ENCODE results near the gene GLT8D2. TPM values are rescaled to one million over a fixed set of nuclear protein-coding genes. Genes with fewer than 3 reads are reported as not detected.
A peak's percentile ranks its signal among the peaks of the same experiment; 100 is the strongest.

GLT8D2 gene
- total and polyA plus RNA-seq, 2 of the 13 experiments (the other 11 are each of a cell fraction or from before 2014, with no cell fraction given): not detected

DNA sequence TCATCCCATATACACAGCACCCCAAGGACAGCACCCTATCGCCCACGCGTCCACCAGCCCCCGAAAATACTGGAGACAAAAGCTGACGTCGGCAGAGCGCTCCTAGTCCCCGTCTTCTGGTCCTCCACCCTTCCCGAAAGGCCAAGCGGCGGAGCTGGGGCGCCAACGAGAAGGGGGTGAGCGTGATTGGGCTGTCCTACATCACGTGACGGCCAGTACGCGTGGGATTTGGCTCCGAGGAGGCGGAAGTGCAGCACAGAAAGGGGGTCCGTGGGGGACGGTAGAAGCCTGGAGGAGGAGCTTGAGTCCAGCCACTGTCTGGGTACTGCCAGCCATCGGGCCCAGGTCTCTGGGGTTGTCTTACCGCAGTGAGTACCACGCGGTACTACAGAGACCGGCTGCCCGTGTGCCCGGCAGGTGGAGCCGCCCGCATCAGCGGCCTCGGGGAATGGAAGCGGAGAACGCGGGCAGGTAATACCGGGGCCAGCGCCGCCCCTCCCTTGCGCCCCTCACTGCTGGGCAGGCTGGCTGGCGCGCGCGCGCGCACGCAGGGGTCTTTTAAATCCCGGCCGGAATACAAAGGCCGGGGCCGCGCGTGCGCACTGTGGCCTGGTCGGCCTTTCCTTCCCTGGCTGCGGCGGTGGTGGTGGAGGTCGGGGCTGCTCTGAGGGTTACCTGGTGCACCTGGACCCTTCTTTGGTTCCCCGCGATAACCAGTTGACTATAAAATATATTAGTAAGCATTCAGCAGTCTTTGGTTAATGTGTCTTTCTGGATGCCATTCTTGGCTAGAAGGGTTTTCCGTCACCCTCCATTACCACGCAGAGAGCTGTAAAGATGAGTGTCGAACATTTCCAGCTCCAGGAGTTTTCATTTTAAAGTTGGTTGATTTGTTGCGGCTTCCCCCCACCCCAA is 84.1 kb downstream of the GLT8D2 start, which contains the start of gene TDG (continued):
- TF ChIP-seq MAZ (IDR thresholded peaks at IDR 0.05; ENCODE audit: borderline replicate concordance, low read depth, low read length) (peak; percentile 32; the same call in 1 of the 2 replicates), MAZ (CRISPR knock-in tag; IDR thresholded peaks at IDR 0.05; ENCODE audit: low read depth) (peak; percentile 88), SNRNP70 (IDR thresholded peaks at IDR 0.05; ENCODE audit: low read depth, low read length) (no peak), ZNF737 (CRISPR knock-in tag; IDR thresholded peaks at IDR 0.05; ENCODE audit: borderline replicate concordance) (no peak), ETV5 (CRISPR knock-in tag; IDR thresholded peaks at IDR 0.05; ENCODE audit: borderline replicate concordance) (no peak; the same call in 1 of the 2 replicates), ZNF367 (CRISPR knock-in tag; IDR thresholded peaks at IDR 0.05; ENCODE audit: borderline replicate concordance) (0 out of 2 replicates have a peak, but pooled peaks have one; percentile 62), ZNF251 (CRISPR knock-in tag; IDR thresholded peaks at IDR 0.05) (no peak), ZNF274 (CRISPR knock-in tag; IDR thresholded peaks at IDR 0.05) (peak; percentile 92), JARID2 (CRISPR knock-in tag; IDR thresholded peaks at IDR 0.05; ENCODE audit: insufficient replicate concordance) (peak; percentile 42), FOXK2 (IDR thresholded peaks at IDR 0.05) (no peak), ISL2 (CRISPR knock-in tag; IDR thresholded peaks at IDR 0.05) (peak; percentile 74; the same call in 1 of the 2 replicates), ATM (IDR thresholded peaks at IDR 0.05; ENCODE audit: borderline replicate concordance) (no peak), ZNF550 (CRISPR knock-in tag; IDR thresholded peaks at IDR 0.05; ENCODE audit: borderline replicate concordance) (no peak), ZNF263 (CRISPR knock-in tag; IDR thresholded peaks at IDR 0.05) (peak; percentile 89), ZNF564 (CRISPR knock-in tag; IDR thresholded peaks at IDR 0.05) (peak; percentile 67; the same call in 1 of the 2 replicates)
- TF ChIP-seq, protein P1, sequence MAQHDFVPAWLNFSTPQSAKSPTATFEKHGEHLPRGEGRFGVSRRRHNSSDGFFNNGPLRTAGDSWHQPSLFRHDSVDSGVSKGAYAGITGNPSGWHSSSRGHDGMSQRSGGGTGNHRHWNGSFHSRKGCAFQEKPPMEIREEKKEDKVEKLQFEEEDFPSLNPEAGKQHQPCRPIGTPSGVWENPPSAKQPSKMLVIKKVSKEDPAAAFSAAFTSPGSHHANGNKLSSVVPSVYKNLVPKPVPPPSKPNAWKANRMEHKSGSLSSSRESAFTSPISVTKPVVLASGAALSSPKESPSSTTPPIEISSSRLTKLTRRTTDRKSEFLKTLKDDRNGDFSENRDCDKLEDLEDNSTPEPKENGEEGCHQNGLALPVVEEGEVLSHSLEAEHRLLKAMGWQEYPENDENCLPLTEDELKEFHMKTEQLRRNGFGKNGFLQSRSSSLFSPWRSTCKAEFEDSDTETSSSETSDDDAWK (CRISPR knock-in tag; IDR thresholded peaks at IDR 0.05): no peak
- TF ChIP-seq, protein P2, sequence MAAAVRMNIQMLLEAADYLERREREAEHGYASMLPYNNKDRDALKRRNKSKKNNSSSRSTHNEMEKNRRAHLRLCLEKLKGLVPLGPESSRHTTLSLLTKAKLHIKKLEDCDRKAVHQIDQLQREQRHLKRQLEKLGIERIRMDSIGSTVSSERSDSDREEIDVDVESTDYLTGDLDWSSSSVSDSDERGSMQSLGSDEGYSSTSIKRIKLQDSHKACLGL (CRISPR knock-in tag; IDR thresholded peaks at IDR 0.05): peak; percentile 95
- TF ChIP-seq, protein P3, sequence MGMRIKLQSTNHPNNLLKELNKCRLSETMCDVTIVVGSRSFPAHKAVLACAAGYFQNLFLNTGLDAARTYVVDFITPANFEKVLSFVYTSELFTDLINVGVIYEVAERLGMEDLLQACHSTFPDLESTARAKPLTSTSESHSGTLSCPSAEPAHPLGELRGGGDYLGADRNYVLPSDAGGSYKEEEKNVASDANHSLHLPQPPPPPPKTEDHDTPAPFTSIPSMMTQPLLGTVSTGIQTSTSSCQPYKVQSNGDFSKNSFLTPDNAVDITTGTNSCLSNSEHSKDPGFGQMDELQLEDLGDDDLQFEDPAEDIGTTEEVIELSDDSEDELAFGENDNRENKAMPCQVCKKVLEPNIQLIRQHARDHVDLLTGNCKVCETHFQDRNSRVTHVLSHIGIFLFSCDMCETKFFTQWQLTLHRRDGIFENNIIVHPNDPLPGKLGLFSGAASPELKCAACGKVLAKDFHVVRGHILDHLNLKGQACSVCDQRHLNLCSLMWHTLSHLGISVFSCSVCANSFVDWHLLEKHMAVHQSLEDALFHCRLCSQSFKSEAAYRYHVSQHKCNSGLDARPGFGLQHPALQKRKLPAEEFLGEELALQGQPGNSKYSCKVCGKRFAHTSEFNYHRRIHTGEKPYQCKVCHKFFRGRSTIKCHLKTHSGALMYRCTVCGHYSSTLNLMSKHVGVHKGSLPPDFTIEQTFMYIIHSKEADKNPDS (CRISPR knock-in tag; IDR thresholded peaks at IDR 0.05): no peak
- TF ChIP-seq, protein P4, sequence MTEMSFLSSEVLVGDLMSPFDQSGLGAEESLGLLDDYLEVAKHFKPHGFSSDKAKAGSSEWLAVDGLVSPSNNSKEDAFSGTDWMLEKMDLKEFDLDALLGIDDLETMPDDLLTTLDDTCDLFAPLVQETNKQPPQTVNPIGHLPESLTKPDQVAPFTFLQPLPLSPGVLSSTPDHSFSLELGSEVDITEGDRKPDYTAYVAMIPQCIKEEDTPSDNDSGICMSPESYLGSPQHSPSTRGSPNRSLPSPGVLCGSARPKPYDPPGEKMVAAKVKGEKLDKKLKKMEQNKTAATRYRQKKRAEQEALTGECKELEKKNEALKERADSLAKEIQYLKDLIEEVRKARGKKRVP (CRISPR knock-in tag; IDR thresholded peaks at IDR 0.05): peak in 1 of 2 experiments; percentile 41; a peak in 1 of 4 replicates
